GM19438 (cell line): ENCODE results near the gene MIDN.

Source experiments
- ATAC-seq: cut with Tn5 transposase; IDR thresholded peaks from one replicate; pipeline ENCODE4 v1.9.1; 2021; ENCODE audit warnings: low read depth; ENCODE audit not compliant: unreplicated experiment

Gene MIDN

DNA sequence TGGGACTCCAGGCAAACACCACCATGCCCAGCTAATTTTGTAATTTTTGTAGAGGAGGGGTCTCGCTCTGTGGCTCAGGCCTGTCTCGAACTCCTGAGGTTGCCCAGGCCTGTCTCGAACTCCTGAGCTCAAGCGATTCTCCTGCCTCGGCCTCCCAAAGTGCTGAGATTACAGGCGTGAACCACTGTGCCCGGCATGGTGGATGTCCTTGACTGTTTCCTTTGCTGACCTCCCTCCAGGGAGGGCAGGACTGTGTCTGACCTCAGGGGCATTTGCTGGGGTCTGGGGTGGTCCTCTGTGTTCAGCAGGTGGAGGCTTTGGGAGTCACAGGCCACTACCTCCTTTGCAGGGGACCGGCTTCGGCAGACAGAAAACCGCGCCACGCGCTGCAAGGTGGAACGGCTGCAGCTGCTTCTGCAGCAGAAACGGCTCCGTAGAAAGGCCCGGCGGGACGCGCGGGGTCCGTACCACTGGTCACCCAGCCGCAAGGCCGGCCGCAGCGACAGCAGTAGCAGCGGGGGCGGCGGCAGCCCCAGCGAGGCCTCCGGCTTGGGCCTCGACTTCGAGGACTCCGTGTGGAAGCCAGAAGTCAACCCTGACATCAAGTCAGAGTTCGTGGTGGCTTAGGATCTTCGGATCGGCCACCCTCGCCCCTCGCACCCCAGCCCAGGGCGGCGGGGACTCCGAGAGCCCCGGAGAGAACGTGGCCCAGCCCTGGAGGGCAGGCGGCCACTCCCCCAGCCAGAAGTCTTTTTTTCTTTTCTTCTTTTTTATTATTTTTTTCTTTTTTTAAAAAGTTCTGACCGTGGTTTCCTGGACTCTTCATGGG lies 8.5 kb downstream of the MIDN start:
- ATAC-seq, result no peak

DNA sequence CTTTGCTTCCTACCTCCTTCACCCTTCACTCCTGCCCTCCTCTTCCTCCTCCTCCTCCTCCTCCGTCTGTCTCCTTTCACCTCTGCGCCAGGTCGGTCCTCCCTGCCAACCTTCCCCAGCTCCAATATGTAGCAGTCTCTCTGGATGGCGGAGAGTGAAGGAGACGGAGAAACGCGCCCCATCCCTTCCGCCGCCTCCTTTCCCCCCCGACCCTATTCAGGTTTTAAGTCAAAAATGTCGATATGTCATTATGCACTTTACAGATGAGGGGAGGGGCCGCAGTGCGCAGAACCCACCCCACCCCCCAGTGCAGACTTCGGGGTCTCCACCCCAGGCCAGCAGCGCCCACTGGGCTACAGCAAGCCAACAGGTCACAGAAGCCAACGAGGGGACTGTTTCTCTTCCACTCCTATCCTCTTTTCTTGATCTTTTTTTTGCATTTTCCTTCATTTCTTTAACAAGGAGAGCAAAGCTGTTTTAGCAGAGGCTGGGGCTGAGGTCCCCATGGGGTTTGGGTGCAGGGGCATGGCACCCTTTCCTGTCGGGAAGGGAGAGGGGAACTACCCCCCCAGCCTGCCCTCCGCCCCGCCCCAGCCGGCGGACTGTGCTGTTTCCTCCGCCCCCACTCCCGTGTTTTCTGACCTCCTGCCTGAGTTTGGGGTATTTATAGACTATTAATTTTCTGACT lies 9.2 kb downstream of the MIDN start:
- ATAC-seq, result no peak

GRCh38 chr19:1258163-1258492 lies 9.7 kb downstream of the MIDN start:
- ATAC-seq, result no peak

- no peak for ATAC-seq
Measured at GRCh38 chr19:1258707-1259205, 10.4 kb downstream of the MIDN start.

GRCh38 chr19:1259206-1259875 lies 11.0 kb downstream of the MIDN start:
- no peak for ATAC-seq

GRCh38 chr19:1259876-1260748 lies 11.7 kb downstream of the MIDN start:
- no peak for ATAC-seq

GRCh38 chr19:1260749-1261537 lies 12.6 kb downstream of the MIDN start:
- peak; percentile 43 for ATAC-seq

DNA sequence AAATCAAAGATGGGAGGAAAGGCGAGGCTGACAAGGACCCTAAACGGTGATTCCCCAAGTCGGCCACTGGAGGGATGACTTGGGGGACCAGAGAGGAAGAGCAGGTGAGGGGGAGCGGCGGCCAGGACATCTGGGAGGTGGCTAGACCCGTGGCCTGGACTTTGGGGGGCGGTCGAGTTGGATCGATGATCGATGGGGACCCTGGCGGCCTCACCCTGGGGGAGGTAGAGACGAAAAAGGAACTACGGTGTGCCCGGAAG lies 13.1 kb downstream of the MIDN start:
- no peak for ATAC-seq

DNA sequence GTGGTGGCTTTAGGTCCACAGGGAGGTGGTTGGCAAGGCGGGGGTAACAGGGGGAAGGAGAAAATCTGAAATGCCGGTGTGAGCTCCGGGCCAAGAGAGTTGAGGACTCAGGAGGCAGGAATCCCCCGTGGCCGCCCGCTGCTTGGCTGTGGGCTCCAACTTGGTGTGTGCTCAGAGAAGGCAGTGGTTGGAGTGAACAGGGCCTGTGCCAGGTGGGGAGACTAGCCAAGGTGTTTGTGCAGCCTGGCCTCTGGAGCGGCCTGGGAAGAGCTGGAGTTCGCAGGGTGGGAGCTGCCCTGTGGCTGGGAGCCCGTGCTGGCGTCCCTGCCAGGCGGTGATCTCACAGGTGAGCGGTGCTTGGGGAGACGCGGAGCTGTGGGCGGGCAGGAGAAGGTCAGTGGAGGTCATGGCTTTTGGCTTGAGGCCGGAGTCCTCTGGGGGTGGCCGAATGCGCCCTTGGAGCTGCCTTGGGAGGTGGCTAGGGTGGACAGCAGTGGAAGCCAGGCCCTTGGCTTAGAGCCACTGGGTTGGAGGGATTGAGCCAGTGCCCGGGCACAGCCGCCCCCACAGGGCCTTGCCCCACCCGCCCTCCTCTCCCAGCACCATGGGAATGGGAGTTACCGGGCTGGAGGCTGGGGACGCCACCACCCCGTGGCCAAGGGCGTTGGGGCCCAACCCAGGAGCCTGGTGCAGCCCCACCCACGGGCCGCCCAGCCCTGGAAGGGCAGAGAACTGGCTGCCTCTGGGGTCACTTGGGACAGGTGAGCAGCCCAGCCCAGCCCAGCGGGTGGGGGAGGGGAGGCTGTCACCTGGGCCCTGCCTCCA lies 13.6 kb downstream of the MIDN start:
- no peak for ATAC-seq

DNA sequence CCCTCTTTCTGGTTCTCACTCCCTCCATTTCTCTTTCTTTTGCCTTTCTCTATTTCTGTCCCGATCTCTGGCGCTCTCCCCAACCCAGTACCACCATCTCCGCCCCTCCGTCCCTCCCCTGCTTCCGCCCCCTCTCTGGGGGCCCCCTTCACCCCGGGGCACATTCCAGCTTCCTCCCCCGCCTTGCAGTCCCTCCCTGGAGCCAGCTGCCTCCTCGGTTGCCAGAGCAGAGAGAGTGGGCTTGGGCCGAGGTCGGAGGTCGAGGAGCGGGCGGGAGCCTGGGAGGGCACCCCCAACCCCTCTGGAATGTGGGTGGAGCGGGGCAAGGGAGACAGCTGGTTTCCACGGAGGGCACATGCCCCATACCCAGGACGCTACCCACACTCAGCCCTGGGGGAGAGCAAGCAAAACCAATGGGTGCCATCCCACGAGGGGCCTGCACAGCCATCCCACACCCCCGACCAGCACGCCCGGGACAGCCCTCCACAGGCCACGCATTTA lies 14.3 kb downstream of the MIDN start:
- no peak for ATAC-seq

DNA sequence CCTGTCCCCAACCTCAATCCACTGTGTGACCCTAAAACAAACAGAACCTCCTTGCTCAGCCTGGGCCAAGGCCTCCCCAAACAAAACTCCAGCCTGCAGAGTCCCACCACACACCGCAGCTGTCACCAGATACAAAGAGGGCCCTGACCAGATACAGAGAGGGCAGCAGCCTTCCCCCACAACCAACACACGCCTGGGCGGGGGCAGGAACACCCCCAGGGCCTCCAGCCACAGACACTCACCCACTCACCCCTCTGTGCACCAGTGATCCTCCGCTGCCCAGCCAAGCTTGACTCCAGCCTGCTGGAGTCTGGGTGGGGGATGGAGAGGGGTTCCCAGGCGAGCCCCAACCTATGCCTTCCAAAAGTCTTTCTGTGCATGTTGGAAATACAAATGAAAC lies 14.8 kb downstream of the MIDN start:
- no peak for ATAC-seq

DNA sequence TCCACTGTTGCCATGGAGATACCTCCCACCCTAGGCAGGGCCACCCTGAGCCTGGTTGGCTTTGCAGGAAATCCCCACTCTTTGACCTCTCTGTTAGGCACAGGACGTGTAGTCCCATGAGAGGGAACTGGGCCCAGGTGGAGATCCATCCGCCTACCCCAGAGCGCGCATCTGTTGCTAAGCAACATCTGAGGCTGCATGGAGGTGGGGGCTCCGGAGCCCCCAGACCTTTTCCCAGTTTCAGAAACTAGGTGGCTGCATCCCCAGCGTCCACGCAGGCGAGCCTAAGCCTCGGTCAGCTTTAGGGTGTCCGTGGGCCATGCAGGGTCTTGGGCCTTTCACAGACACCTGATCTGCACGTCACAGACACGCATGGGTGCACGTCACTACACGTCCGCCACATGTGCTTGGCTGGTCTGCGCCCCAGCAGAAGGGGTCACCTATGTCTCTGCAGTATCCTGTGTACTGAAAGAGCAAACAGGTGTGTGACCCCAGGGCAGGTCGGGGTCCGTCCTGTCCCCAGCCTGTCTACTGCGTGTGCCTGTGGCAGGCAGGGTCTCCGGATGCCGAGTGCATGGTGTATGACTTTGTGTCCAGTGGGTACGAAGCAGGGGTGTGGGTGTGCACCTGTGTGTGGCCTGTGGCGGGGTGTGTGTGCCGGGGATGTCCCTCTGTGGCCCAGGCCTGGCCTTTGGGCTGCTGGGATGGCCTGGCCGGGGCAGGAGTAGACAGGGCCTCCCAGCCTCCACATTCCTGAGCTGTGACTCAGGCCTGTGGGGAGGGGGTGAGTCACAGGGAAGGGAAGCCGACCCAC lies 16.6 kb downstream of the MIDN start:
- no peak for ATAC-seq

- ATAC-seq, result no peak
Measured at GRCh38 chr19:1265615-1266128, 17.3 kb downstream of the MIDN start.

- peak; percentile 20 for ATAC-seq
Measured at GRCh38 chr19:1266129-1266915, 17.9 kb downstream of the MIDN start.

DNA sequence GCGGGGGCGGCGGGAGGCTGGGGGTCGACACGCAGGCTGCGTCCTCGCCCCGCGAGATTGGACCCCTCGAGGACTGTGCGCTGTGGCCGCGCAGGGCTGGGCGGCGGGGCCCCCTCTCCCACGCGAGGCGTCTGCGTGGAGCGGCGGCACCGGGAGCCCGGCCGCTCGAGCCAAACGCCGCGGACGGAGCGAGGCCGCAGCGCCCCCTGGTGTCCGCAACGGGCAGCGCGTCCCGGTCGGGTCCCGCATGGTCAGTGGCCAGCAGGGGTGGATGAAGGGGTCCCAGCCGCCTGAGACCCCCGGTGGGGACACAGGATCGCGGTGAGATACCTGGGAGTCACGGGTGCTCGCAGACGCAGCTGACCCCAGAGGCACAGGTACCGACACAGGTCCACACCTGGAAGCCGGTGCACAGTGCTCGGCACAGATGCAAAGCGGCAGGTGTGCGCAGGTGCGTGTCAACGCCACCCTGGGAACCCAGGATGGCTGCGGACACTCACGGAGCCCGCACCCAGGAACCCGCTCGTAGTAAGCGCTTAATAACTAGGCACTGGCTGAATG lies 18.6 kb downstream of the MIDN start:
- ATAC-seq, result no peak

- no peak for ATAC-seq
Measured at GRCh38 chr19:1267477-1268225, 19.3 kb downstream of the MIDN start.
